ENCODE data around the gene CLCA4. TPM values are rescaled to one million over a fixed set of nuclear protein-coding genes. Genes with fewer than 3 reads are reported as not detected.

The CLCA4 gene
- total RNA-seq, 2 donors from 2014 or later, result not detected

DNA sequence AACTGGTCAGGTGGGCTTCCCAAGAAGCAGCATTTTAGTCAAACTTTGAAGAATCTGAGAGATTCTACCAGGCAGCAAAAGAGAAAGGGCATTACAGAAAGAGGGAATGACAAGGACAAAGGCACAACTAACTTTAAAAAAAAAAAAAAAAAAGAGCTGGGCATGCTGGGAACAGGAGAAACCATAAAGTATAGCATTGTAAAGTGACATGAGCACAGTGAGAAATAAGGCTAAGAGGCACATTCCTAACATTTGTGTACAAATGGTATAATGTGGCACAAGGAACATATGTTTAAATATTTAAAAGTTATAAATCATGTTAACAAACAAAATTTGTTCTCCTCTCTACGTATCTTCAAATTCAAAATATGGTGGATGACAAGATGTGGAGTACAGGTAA is 69.6 kb downstream of the CLCA4 start:
- H3K4me3 ChIP-seq, result no peak overlapping the region
- DNase-seq (ENCODE audit: low spot score), result no peak
- peaks cover 5% of the 10 kb centered on the region for H3K9me3 ChIP-seq
- TF ChIP-seq, protein P1, sequence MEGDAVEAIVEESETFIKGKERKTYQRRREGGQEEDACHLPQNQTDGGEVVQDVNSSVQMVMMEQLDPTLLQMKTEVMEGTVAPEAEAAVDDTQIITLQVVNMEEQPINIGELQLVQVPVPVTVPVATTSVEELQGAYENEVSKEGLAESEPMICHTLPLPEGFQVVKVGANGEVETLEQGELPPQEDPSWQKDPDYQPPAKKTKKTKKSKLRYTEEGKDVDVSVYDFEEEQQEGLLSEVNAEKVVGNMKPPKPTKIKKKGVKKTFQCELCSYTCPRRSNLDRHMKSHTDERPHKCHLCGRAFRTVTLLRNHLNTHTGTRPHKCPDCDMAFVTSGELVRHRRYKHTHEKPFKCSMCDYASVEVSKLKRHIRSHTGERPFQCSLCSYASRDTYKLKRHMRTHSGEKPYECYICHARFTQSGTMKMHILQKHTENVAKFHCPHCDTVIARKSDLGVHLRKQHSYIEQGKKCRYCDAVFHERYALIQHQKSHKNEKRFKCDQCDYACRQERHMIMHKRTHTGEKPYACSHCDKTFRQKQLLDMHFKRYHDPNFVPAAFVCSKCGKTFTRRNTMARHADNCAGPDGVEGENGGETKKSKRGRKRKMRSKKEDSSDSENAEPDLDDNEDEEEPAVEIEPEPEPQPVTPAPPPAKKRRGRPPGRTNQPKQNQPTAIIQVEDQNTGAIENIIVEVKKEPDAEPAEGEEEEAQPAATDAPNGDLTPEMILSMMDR (IDR thresholded peaks at IDR 0.05), result no peak
- ATAC-seq (ENCODE audit: insufficient number of reproducible peaks, low FRiP score, low read depth), result no peak
- no peak overlapping the region for H3K27ac ChIP-seq
- H3K4me1 ChIP-seq (ENCODE audit: control insufficient read depth in 1 of 2, low read depth in 2 of 2), result no peaks in the 10 kb centered on the region
- H3K27me3 ChIP-seq (replicated peaks; ENCODE audit: insufficient read depth), result no peaks in the 10 kb centered on the region
- no peaks in the 10 kb centered on the region for H3K36me3 ChIP-seq

DNA sequence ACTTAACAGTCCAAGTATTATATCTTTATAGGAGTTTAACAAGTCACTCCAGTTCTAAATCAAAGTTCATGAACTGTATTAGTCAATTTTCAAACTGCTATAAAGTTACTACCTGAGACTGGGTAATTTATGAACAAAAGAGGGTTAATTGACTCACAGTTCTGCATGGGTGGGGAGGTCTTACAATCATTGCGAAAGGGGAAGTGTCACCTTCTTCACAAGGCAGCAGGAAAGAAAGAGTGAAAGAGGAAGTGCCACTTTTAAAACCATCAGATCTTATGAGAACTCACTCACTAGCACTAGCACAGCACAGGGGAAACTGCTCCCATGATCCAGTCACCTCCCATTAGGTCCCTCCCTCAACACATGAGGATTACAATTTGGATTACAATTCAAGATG is 70.0 kb downstream of the CLCA4 start:
- Histone ChIP-seq H3K9me3 (peaks cover 5% of the 10 kb centered on the region), H3K27me3 (replicated peaks; ENCODE audit: insufficient read depth) (no peaks in the 10 kb centered on the region), H3K36me3 (no peaks in the 10 kb centered on the region), H3K4me1 (ENCODE audit: control insufficient read depth in 1 of 2, low read depth in 2 of 2) (no peaks in the 10 kb centered on the region), H3K27ac (no peak overlapping the region), H3K4me3 (no peak overlapping the region)
- DNase-seq (ENCODE audit: low spot score) (no peak), ATAC-seq (ENCODE audit: insufficient number of reproducible peaks, low FRiP score, low read depth) (no peak)
- TF ChIP-seq, protein P1 (IDR thresholded peaks at IDR 0.05), result no peak

DNA sequence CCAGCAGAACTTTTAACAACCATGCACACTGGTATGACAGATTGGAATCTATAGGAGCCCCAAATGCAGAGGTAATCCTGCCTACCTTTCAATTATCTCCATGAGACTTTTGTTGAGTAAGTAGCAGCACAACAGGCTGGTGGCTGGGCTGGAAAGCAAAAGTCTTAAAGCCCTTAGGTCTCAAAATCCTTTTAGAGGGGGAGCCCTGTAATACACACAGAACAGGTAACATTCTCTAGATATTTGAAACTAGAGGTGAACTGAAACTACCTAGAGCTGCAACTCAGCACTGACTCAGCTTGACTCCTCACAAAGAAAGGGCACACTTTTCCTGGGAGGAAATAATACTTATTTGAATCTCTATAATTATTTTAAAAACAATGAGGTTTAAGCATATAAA is 71.5 kb downstream of the CLCA4 start:
- no peak for DNase-seq (ENCODE audit: low spot score)
- Histone ChIP-seq H3K9me3 (peaks cover 5% of the 10 kb centered on the region), H3K27me3 (replicated peaks; ENCODE audit: insufficient read depth) (no peaks in the 10 kb centered on the region), H3K36me3 (no peaks in the 10 kb centered on the region), H3K4me3 (no peak overlapping the region), H3K27ac (no peak overlapping the region), H3K4me1 (ENCODE audit: control insufficient read depth in 1 of 2, low read depth in 2 of 2) (no peaks in the 10 kb centered on the region)
- TF ChIP-seq, protein P1 (IDR thresholded peaks at IDR 0.05), result no peak
- no peak for ATAC-seq (ENCODE audit: insufficient number of reproducible peaks, low FRiP score, low read depth)

DNA sequence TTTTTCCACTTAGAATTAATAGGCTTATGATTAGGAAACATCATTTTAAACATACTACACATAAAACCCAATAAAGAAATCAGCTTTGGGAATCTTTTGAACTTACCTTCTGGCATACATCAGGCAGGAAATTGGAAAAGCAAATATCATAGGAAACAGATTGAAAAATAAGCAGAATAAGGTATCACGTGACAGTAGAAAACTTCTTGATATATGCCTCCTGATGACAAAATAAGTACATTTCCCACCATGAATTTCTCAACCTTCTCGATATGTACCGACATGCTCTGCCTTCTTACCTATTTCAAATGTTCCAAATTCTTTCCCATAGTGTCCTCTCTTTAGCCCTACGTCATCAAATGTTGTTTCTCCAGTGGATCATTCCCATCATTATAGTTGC is 72.4 kb downstream of the CLCA4 start:
- no peak overlapping the region for H3K27ac ChIP-seq
- no peaks in the 10 kb centered on the region for H3K4me1 ChIP-seq (ENCODE audit: control insufficient read depth in 1 of 2, low read depth in 2 of 2)
- H3K27me3 ChIP-seq (replicated peaks; ENCODE audit: insufficient read depth), result no peaks in the 10 kb centered on the region
- H3K9me3 ChIP-seq, result peaks cover 3% of the 10 kb centered on the region
- H3K4me3 ChIP-seq, result no peak overlapping the region
- DNase-seq (ENCODE audit: low spot score), result no peak
- no peak for ATAC-seq (ENCODE audit: insufficient number of reproducible peaks, low FRiP score, low read depth)
- TF ChIP-seq, protein P1 (IDR thresholded peaks at IDR 0.05), result no peak
- H3K36me3 ChIP-seq, result no peaks in the 10 kb centered on the region

DNA sequence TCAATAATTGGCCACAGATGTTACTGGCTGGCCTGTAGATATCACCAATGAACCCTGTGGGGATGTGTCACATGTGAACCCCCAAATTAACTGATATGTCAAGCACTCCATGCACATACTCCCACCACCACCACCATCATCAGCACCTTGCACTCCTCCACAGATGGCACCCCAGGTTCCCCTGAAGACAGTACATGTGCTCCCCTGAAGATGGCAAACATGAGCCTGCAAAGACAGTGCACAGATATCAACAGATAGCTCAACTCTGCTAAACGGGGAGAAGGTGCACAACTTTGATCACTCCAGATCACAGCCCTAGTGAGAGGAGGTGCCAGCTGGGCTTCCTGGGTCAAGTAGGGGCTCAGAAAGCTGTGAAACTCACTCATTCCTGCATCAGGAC is 74.4 kb downstream of the CLCA4 start:
- Histone ChIP-seq H3K4me1 (ENCODE audit: control insufficient read depth in 1 of 2, low read depth in 2 of 2) (no peaks in the 10 kb centered on the region), H3K36me3 (no peaks in the 10 kb centered on the region), H3K27ac (no peak overlapping the region), H3K9me3 (no peaks in the 10 kb centered on the region), H3K4me3 (no peak overlapping the region), H3K27me3 (replicated peaks; ENCODE audit: insufficient read depth) (no peaks in the 10 kb centered on the region)
- TF ChIP-seq, protein P1 (IDR thresholded peaks at IDR 0.05), result no peak
- DNase-seq (ENCODE audit: low spot score) (no peak), ATAC-seq (ENCODE audit: insufficient number of reproducible peaks, low FRiP score, low read depth) (no peak)

Other genes starting within 250 kb of the CLCA4 start
- 10 to 100 TPM; 45.6 to 74.5 TPM for gene ODF2L, start 150.8 kb upstream of the CLCA4 start, total RNA-seq
- under 1 TPM in 1 of 2 donors, not detected in 1; 0.28 TPM for gene CLCA2, start 122.9 kb upstream of the CLCA4 start, total RNA-seq
- gene CLCA1, start 78.2 kb upstream of the CLCA4 start, total RNA-seq, result not detected
- 10 to 100 TPM; 49.1 to 69.6 TPM for gene SH3GLB1, start 157.5 kb downstream of the CLCA4 start, total RNA-seq